ENCODE results near the gene EFNA1. TPM values are rescaled to one million over a fixed set of nuclear protein-coding genes. Genes with fewer than 3 reads are reported as not detected.
"Not testable (repeated sequence)": the region's sequence is repeated elsewhere in the genome, so short reads cannot be mapped to it uniquely, and the experiment has no call there.

EFNA1 gene
- total and polyA plus RNA-seq, 11 donors: 22.8 to 103 (median 37.2) TPM

DNA sequence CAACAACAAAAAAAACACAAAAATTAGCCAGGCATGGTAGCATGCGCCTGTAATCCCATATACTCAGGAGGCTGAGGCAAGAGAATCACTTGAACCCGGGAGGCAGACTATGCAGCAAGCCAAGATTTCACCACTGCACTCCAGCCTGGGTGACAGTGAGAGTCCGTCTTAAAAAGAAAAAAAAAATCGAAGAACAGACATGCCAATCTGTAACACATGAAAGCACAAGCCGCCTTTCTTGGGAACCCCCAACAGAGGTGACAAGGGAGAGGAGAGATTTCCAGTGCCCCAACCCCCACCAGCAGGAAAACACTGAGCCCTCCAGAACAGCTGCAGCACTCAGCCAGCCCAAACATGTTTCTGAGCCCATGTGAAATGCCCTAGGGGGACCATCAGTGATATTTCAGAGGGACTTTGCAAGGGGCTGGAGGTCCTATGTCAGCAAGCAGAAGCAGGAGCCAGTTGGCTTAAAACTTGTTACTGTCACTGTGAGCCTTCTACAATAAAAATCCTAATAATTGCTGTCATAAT is 14.2 kb upstream of the EFNA1 start:
- no peak overlapping the region for H3K4me3 ChIP-seq
- intact Hi-C loops (cut with DNase I): no loop called here
- H3K36me3 ChIP-seq: no peaks in the 10 kb centered on the region
- ATAC-seq (no peak), DNase-seq (no peak)
- no peaks in the 10 kb centered on the region for H3K4me1 ChIP-seq
- H3K27ac ChIP-seq: no peak overlapping the region
- H3K27me3 ChIP-seq: no peaks in the 10 kb centered on the region
- WGBS, 4 donors: 65 to 73% (median 66%) methylated on average over 5 of the region's 5 CpGs
- TF ChIP-seq POLR2A (IDR thresholded peaks at IDR 0.05): no peak
- TF ChIP-seq, protein P1, sequence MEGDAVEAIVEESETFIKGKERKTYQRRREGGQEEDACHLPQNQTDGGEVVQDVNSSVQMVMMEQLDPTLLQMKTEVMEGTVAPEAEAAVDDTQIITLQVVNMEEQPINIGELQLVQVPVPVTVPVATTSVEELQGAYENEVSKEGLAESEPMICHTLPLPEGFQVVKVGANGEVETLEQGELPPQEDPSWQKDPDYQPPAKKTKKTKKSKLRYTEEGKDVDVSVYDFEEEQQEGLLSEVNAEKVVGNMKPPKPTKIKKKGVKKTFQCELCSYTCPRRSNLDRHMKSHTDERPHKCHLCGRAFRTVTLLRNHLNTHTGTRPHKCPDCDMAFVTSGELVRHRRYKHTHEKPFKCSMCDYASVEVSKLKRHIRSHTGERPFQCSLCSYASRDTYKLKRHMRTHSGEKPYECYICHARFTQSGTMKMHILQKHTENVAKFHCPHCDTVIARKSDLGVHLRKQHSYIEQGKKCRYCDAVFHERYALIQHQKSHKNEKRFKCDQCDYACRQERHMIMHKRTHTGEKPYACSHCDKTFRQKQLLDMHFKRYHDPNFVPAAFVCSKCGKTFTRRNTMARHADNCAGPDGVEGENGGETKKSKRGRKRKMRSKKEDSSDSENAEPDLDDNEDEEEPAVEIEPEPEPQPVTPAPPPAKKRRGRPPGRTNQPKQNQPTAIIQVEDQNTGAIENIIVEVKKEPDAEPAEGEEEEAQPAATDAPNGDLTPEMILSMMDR (IDR thresholded peaks at IDR 0.05): no peak
- H3K9me3 ChIP-seq: no peaks in the 10 kb centered on the region

DNA sequence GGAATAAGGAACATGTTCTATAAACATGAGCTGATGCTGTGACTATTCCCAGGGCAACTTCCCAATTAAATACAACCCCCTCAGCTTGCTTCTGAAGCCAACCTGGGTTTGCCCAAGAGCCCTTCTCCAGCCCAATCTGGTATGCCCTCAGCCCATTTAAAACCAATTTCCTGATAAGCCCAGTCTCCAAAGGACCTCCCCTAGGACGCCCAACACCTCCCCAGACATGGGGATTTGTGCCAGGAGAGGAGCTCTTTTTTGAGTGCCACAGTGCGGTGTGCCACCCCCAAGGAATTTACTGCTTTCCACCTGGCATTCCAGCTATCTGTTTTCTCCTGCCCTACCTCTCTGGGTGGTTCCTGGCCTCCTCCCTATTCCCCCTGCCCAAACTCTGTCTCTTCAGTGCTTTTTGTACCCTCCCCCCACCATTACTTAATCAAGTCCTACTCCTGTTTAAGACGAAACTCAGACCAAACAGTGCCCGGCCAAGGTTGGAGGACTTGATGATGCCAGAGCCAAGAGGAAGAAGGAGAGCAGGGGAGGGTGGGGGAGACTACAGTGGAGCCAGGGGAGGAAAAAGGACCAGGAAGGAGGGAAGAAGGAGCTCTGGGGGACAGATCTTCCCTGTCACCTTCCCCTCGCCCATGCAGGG is 11.4 kb upstream of the EFNA1 start:
- Histone ChIP-seq H3K9me3 (no peaks in the 10 kb centered on the region), H3K27me3 (no peaks in the 10 kb centered on the region), H3K36me3 (no peaks in the 10 kb centered on the region), H3K4me3 (no peak overlapping the region), H3K27ac (no peak overlapping the region), H3K4me1 (no peaks in the 10 kb centered on the region)
- WGBS, 4 donors: 67 to 82% (median 79%) methylated on average over 5 of the region's 5 CpGs
- DNase-seq (no peak), ATAC-seq (no peak)
- intact Hi-C loops (cut with DNase I): no loop called here
- TF ChIP-seq, protein P1 (IDR thresholded peaks at IDR 0.05): no peak
- no peak for TF ChIP-seq POLR2A (IDR thresholded peaks at IDR 0.05)

DNA sequence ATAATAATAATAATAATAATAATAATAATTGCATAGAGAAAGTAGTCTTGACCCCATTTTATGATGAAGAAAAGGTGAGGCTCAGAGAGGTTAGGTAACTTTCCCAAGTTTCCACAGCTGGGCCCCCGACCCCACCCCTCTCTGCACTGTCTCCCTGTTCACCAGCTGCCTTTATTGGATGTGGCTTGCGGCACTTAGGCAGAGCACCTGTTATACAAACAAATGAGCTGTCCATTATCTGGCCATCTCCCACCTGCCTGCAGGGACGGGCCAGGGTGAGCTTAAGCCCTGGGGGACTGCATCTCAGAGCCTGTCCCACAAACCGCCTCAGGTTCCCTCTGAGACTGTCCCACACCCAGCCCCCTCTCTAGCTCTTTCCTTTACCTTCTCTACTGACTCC is 10.1 kb upstream of the EFNA1 start:
- no peaks in the 10 kb centered on the region for H3K9me3 ChIP-seq
- 69 to 83% (median 79%) methylated on average over 4 of the region's 4 CpGs for WGBS, 4 donors
- no peak for ATAC-seq

DNA sequence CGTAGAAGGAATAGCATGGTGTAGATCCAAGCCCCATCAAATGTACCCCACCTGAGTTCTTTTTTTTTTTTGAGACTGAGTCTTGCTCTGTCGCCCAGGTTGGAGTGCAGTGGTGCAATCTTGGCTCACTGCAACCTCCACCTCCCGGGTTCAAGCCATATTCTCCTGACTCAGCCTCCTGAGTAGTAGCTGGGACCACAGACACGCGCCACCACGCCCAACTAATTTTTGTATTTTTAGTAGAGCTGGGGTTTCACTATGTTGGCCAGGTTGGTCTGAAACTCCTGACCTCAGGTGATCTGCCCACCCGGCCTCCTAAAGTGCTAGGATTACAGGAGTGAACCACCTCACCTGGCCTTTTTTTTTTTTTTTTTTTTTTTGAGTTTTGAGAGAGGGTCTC is 9.6 kb upstream of the EFNA1 start:
- ATAC-seq; H3K4me1 ChIP-seq; H3K27ac ChIP-seq; intact Hi-C loops (cut with DNase I); H3K27me3 ChIP-seq; H3K9me3 ChIP-seq; H3K36me3 ChIP-seq; DNase-seq; H3K4me3 ChIP-seq: not testable (repeated sequence)
- 89 to 92% (median 91%) methylated on average over 7 of the region's 7 CpGs for WGBS, 4 donors

More for the DNA sequence above, 10.1 kb upstream of the EFNA1 start:
- Histone ChIP-seq H3K4me3 (no peak overlapping the region), H3K27me3 (no peaks in the 10 kb centered on the region), H3K27ac (no peak overlapping the region), H3K36me3 (no peaks in the 10 kb centered on the region), H3K4me1 (no peaks in the 10 kb centered on the region)
- intact Hi-C loops (cut with DNase I): no loop called here
- no peak for DNase-seq
- TF ChIP-seq POLR2A (IDR thresholded peaks at IDR 0.05): no peak
- TF ChIP-seq, protein P1 (IDR thresholded peaks at IDR 0.05): no peak

DNA sequence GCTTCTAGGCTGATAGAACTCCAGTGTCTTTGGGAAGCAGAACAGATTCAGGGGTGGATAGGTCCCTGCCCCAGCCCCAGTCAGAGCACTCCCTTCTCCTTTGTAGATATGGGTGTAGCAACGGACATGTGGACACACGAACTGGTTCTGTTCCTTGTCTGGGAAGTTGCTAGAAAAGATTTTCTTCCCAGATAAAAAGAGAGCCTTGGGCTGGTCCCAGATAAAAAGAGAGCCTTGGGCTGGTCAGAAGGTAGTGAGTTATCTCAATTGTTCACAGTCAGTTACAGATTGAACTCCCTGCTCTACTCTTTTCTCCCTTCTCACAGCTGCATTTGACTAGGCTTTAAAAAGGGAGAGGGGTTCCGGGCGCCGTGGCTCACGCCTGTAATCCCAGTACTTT is 7.4 kb upstream of the EFNA1 start:
- no peaks in the 10 kb centered on the region for H3K9me3 ChIP-seq
- no peak overlapping the region for H3K4me3 ChIP-seq
- no peaks in the 10 kb centered on the region for H3K36me3 ChIP-seq
- intact Hi-C loops (cut with DNase I): no loop called here
- H3K27me3 ChIP-seq: no peaks in the 10 kb centered on the region
- TF ChIP-seq POLR2A (IDR thresholded peaks at IDR 0.05): no peak
- TF ChIP-seq, protein P1 (IDR thresholded peaks at IDR 0.05): no peak
- 57 to 65% (median 63%) methylated on average over 6 of the region's 6 CpGs for WGBS, 4 donors
- no peak overlapping the region for H3K27ac ChIP-seq
- DNase-seq: no peak
- H3K4me1 ChIP-seq: peaks cover 0 to 14% (median 3%) of the 10 kb centered on the region in 12 donors
- ATAC-seq: no peak

Measured in heart left ventricle (tissue), 16 donors.